Measurements from ENCODE around the gene SNRPB. TPM values are rescaled to one million over a fixed set of nuclear protein-coding genes. Genes with fewer than 3 reads are reported as not detected.

Gene SNRPB
- total and polyA plus RNA-seq, 2 donors (not counting 3 experiments of a cell fraction or from before 2014, with no cell fraction given) = 296 to 340 TPM

GRCh38 chr20:2480381-2480780, 9.8 kb upstream of the SNRPB start:
- H2AFZ ChIP-seq (ENCODE audit: low read depth, low read length) = no peak overlapping the region
- peaks cover 8 to 16% of the 10 kb centered on the region in 2 experiments for H3K36me3 ChIP-seq (ENCODE audit: control insufficient read depth in 2 of 2, extremely low read depth in 1 of 2, insufficient read depth in 2 of 2, low read length in 2 of 2)
- H3K27ac ChIP-seq (ENCODE audit: insufficient read depth, low read depth, low read length) = no peak overlapping the region
- no peak overlapping the region for H3K4me2 ChIP-seq (ENCODE audit: insufficient read depth, low read length)
- H4K20me1 ChIP-seq (replicated peaks; ENCODE audit: control insufficient read depth, extremely low read depth, insufficient read depth, low read length) = no peaks in the 10 kb centered on the region
- DNase-seq (ENCODE audit: low read depth, low spot score) (no peak), FAIRE-seq (no peak)
- no peaks in the 10 kb centered on the region for H3K9me3 ChIP-seq (replicated peaks; ENCODE audit: control insufficient read depth, insufficient read depth, low read length)
- POLR2A ChIA-PET = no interaction called here
- no peak overlapping the region for H3K9ac ChIP-seq (replicated peaks; ENCODE audit: extremely low read depth, insufficient read depth, low read length)
- intact Hi-C loops (cut with micrococcal nuclease) (no loop called here), dilution Hi-C loops (cut with MboI; ENCODE audit: extremely low pct_ligation_motif_present, low sequenced_read_pairs) (no loop called here)
- no peaks in the 10 kb centered on the region for H3K79me2 ChIP-seq (ENCODE audit: control insufficient read depth, insufficient read depth, low read length)
- TF ChIP-seq, protein P1, sequence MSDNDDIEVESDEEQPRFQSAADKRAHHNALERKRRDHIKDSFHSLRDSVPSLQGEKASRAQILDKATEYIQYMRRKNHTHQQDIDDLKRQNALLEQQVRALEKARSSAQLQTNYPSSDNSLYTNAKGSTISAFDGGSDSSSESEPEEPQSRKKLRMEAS (IDR thresholded peaks at IDR 0.05; ENCODE audit: insufficient read depth, insufficient read length) = no peak
- no peak for TF ChIP-seq CTCF (IDR thresholded peaks at IDR 0.05; ENCODE audit: extremely low read depth in 1 of 2, insufficient read depth in 1 of 2, low read depth in 1 of 2, low read length in 2 of 2)
- no peak for TF ChIP-seq JUN (IDR thresholded peaks at IDR 0.05; ENCODE audit: borderline replicate concordance, insufficient read depth, insufficient read length, low read depth)
- no peak for TF ChIP-seq EZH2 (IDR thresholded peaks at IDR 0.05; ENCODE audit: borderline replicate concordance, low read depth, low read length, severe bottlenecking)
- TF ChIP-seq MYC (IDR thresholded peaks at IDR 0.05; ENCODE audit: low read depth, low read length) = no peak
- TF ChIP-seq POLR2A (IDR thresholded peaks at IDR 0.05; ENCODE audit: low read depth, low read length) = no peak
- no peak for TF ChIP-seq POLR2AphosphoS5 (IDR thresholded peaks at IDR 0.05; ENCODE audit: insufficient read depth, low read depth, low read length)
- TF ChIP-seq GATA2 (IDR thresholded peaks at IDR 0.05; ENCODE audit: insufficient read depth, insufficient read length, low read depth, low read length) = no peak
- TF ChIP-seq FOS (IDR thresholded peaks at IDR 0.05; ENCODE audit: borderline replicate concordance, insufficient read depth, low read length) = no peak
- no peaks in the 10 kb centered on the region for H3K9me1 ChIP-seq (replicated peaks; ENCODE audit: control insufficient read depth, extremely low read depth, insufficient read depth, low read length)
- no peak overlapping the region for H3K4me3 ChIP-seq (replicated peaks in 1 of 3; ENCODE audit: insufficient read depth in 1 of 3, low read depth in 1 of 3, low read length in 3 of 3)
- no peaks in the 10 kb centered on the region for H3K27me3 ChIP-seq (ENCODE audit: control insufficient read depth in 2 of 2, insufficient read depth in 2 of 2, low read length in 2 of 2)
- peaks cover 11% of the 10 kb centered on the region for H3K4me1 ChIP-seq (ENCODE audit: control insufficient read depth, extremely low read depth, insufficient read depth, low read length)
- CTCF ChIA-PET = no interaction called here
- no TSS peak for BruUV-seq (replicated peaks)

All from endothelial cell of umbilical vein (primary cell).